HFFc6 (cell line): ENCODE results near the gene CREB3. TPM values are rescaled to one million over a fixed set of nuclear protein-coding genes. Genes with fewer than 3 reads are reported as not detected.

Experiments used
- DNase-seq: peaks from one replicate; pipeline ENCODE4 v3.0.0-alpha.2; 2018
- H3K27ac Mint-ChIP-seq: 2 replicates; pipeline ENCODE4 v1.8.0; 2020; ENCODE audit warnings: mild to moderate bottlenecking, mixed read lengths
- H3K27me3 Mint-ChIP-seq: 2 replicates; pipeline ENCODE4 v1.8.0; 2021; ENCODE audit warnings: mild to moderate bottlenecking, moderate library complexity, mixed read lengths; ENCODE audit not compliant: insufficient read depth
- H3K36me3 Mint-ChIP-seq: 2 replicates; pipeline ENCODE4 v1.8.0; 2021; ENCODE audit warnings: low read depth, mixed read lengths
- H3K4me1 Mint-ChIP-seq: 2 replicates; pipeline ENCODE4 v1.8.0; 2020; ENCODE audit warnings: low read depth, mixed read lengths
- H3K4me3 Mint-ChIP-seq: 2 replicates; pipeline ENCODE4 v1.8.0; 2020; ENCODE audit warnings: mild to moderate bottlenecking, moderate library complexity, mixed read lengths
- H3K9me3 Mint-ChIP-seq: 2 replicates; pipeline ENCODE4 v1.8.0; 2020; ENCODE audit warnings: mild to moderate bottlenecking, mixed read lengths
- total RNA-seq, 6 experiments: library from RNA; stranded (reverse); fragmentation: NEBNext Ultra II Directional; extraction: Animal tissue kit (Norgen Biotek cat#: 25700); gene quantifications; 2 replicates in 1 of 6; 3 replicates in 5 of 6; pipeline ENCODE4 v1.2.3, GENCODE V29; 2021
- TF ChIP-seq, protein P1 (sequence below): fragments of 200-600 bp; sonication (generic); IDR thresholded peaks from 2 replicates; pipeline ENCODE4 v1.5.0; 2021; ENCODE audit warnings: antibody characterized with exemption, mild to moderate bottlenecking

The CREB3 gene
- total RNA-seq, 6 experiments from 2014 or later = 106 to 127 (median 114) TPM

DNA sequence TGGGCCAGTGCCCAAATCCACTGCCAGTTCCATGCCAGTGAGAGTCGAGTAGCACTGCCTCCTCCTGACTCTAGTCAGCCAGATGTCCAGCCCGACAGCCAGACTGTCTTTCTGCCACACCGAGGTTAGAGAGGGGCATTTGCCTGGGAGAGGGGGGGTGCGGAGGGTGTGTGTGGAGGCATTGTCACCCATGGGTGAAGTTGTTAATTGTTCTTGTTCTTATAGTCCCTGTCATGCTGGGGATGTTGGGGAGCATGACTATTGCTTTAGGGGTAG, 17.7 kb downstream of the CREB3 start:
- Mint-ChIP-seq H3K4me3 (peak overlapping the region; percentile 92), H3K4me1 (peaks cover 37% of the 10 kb centered on the region), H3K9me3 (no peaks in the 10 kb centered on the region), H3K27me3 (peaks cover 3% of the 10 kb centered on the region; the same call in 1 of the 2 replicates), H3K36me3 (peaks cover 46% of the 10 kb centered on the region), H3K27ac (peak overlapping the region; percentile 65)
- TF ChIP-seq, protein P1, sequence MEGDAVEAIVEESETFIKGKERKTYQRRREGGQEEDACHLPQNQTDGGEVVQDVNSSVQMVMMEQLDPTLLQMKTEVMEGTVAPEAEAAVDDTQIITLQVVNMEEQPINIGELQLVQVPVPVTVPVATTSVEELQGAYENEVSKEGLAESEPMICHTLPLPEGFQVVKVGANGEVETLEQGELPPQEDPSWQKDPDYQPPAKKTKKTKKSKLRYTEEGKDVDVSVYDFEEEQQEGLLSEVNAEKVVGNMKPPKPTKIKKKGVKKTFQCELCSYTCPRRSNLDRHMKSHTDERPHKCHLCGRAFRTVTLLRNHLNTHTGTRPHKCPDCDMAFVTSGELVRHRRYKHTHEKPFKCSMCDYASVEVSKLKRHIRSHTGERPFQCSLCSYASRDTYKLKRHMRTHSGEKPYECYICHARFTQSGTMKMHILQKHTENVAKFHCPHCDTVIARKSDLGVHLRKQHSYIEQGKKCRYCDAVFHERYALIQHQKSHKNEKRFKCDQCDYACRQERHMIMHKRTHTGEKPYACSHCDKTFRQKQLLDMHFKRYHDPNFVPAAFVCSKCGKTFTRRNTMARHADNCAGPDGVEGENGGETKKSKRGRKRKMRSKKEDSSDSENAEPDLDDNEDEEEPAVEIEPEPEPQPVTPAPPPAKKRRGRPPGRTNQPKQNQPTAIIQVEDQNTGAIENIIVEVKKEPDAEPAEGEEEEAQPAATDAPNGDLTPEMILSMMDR = no peak
- no peak for DNase-seq

DNA sequence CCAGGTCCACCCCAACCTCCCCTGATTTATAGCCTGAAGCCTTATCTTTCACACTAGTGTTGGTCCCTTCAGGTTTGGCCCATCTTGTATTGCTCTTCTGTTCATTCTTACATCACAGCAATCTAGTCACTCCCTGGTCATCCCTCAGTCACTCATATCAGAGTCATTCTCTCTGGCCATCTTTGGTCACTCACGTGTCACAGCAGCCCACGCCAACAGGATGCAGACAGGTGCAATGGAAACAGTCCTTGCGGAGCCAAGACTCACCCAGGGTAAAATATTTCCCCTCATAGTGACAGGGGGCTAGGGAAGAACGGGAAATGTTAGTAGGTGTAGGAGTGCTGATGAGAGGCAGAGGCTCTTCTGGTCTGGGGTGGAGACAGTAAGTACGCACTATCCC, 21.0 kb downstream of the CREB3 start:
- no peak for DNase-seq
- Mint-ChIP-seq H3K36me3 (peaks cover 27% of the 10 kb centered on the region), H3K27me3 (peaks cover 4% of the 10 kb centered on the region), H3K4me1 (peaks cover 28% of the 10 kb centered on the region), H3K4me3 (no peak overlapping the region), H3K27ac (no peak overlapping the region), H3K9me3 (no peaks in the 10 kb centered on the region)
- TF ChIP-seq, protein P1 = no peak

DNA sequence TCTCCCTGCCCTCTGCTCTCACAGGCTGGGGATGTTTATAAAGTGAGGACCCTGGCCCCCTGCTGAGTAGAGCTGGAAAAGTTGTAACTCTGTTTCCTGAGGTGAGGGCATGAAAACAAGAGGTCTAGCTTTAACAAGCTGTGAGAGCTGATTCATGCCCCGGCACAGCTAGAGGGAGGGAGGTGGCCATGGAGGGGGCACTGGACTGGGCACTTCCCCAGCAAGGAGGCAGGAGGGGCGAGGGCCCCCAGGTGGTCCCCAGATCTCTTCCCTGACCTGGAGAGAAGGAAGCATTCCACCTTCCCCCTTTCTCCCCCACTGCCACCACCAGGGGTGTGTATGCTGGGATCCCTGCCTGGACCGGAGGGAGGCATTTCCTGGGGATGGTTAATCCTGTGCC, 21.8 kb downstream of the CREB3 start, which contains the start of gene MSMP:
Gene MSMP (minus strand): TSS at position 13 of the 400 bp plus-strand sequence. CDS start 147 bp downstream, outside the sequence.
- no peaks in the 10 kb centered on the region for H3K9me3 Mint-ChIP-seq
- DNase-seq = no peak
- H3K27me3 Mint-ChIP-seq = peaks cover 5% of the 10 kb centered on the region
- H3K27ac Mint-ChIP-seq = no peak within 1 kb of the TSS
- peaks cover 28% of the 10 kb centered on the region for H3K4me1 Mint-ChIP-seq
- TF ChIP-seq, protein P1 = no peak
- H3K4me3 Mint-ChIP-seq = no peak within 1 kb of the TSS
- peaks cover 27% of the 10 kb centered on the region for H3K36me3 Mint-ChIP-seq

DNA sequence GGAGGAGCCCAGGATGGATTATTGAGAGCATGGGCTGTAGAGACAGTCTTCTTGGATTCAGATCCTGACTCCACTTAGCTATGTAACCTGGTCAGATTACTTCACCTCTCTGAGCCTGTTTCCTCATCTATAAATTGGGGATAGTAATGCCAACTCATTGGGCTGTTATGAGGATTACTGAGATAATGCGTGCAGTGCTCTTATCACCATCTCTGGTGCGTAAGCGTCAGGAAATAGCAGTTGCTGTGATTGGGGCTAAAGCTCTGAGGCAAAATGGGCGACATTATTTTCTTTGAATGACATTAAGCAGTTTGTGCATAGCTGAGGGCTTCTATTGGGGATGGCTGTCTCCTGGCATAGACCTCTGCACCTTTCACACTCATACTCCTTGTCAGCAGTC, 22.6 kb downstream of the CREB3 start:
- TF ChIP-seq, protein P1 = no peak
- Mint-ChIP-seq H3K4me1 (peaks cover 23% of the 10 kb centered on the region), H3K27ac (no peak overlapping the region), H3K4me3 (no peak overlapping the region), H3K27me3 (peaks cover 5% of the 10 kb centered on the region), H3K9me3 (no peaks in the 10 kb centered on the region), H3K36me3 (peaks cover 27% of the 10 kb centered on the region)
- DNase-seq = no peak

DNA sequence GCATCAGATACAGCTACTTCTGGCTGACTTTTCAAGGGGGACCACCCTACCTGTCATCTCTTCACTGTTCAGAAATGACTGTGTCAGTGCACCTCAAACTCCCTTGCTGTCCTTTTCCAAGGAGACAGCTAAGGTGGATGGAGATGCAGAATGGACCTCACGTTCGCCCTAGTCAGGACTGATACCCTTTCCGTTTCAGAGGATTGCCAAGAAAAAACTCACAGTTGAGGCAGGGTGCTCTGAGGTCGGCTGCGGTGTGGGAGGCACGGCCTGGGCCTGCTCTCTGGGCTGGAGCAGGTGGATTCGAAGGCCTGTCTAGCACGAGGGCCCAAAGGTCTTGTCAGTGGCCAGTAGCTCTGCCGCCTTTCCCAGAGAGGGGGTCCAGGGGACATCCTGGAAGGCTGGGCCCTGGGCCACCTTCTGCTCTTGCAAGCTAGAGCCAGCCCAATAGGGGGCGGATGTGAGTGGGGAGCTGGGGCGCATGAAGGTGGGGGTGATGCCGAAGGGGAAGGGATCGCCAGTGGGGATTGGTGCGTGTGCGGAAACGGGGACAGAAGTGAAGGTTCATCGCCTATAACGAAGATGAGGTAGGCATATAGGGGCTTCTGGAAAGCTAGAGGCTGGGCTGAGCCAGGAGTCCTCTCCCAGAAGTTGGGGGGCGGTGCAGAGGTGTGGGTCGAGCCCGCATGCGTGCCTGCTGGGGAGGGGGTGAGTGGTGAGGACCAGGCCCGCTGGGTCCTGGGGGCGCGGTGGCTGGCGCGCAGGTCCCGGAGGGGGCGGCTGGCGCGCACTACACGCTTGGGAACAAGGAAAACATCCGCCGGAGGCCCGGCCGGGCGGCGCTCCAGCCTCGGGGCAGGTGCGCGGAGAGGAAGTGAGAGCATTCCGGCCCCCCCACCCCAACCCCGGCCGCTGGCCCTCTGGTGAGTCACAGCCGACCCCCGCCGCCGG, 24.1 kb downstream of the CREB3 start:
- Mint-ChIP-seq H3K4me1 (peaks cover 25% of the 10 kb centered on the region), H3K9me3 (no peaks in the 10 kb centered on the region)
- DNase-seq = peak; percentile 27

More for the DNA sequence above, 24.1 kb downstream of the CREB3 start:
- TF ChIP-seq, protein P1 = peak; percentile 76
- H3K27ac Mint-ChIP-seq = peak overlapping the region; percentile 36; the same call in 1 of the 2 replicates
- H3K4me3 Mint-ChIP-seq = peak overlapping the region; percentile 87
- peaks cover 23% of the 10 kb centered on the region for H3K36me3 Mint-ChIP-seq
- H3K27me3 Mint-ChIP-seq = peaks cover 2% of the 10 kb centered on the region
